Smooth muscle cell of the pulmonary artery (primary cell): ENCODE data around the gene ULBP3. TPM values are rescaled to one million over a fixed set of nuclear protein-coding genes. Genes with fewer than 3 reads are reported as not detected.

ENCODE experiments used
- total RNA-seq: library from RNA; depleted of rRNA; stranded (reverse); fragments of >200 nt; gene quantifications from 2 replicates; pipeline ENCODE4 v1.2.3, GENCODE V29; 2014

Gene ULBP3
- 5.1 and 12.5 TPM in 2 replicates for total RNA-seq

DNA sequence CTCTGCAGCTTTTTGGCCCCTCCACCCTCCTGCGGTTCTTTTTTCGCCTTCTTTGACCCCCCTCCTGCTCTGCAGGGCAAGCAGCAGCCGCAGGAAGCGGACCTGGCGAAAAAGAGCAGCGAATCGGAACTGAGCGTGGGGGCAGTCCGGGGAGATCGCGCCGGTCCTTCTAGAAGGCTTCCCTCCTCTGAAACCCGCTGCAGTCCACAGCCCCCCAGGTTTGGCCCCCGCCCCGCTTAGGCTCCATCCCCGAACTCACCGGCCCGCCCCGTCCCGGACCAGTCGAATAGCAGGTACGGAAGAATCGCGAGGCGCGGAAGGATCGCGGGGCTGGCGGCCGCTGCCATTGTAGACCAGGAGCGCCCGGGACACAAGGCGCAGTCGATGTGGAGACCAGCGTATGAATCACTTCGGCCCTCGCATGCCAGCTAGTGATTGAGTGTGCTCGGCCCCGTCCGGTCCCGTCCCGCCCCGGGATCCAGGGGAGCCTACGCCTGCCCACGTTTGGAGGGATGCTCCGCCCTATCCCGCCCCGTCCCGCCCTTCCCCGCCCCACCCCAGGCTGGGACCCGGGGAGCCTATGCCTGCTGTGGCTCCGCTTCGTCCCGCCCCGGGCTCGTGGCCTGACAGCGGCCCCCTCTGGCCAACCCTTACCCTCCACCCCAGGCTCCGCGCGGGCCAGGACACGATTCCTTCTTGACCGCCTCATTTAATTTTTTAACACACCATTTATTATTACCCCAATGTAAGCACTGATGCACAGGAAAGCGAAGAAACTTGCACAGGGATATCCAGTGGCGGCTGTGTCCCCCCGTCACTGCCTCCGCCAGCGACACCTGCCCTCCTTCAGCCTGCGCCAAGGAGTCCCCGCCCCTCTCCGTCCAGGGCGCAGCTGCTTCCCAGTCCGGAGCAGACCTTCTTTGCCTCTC, at the start of gene ULBP3:
TSS of gene ULBP3 (minus strand) at position 402 of the 929 bp plus-strand sequence. CDS start at position 347, 55 bp downstream.

DNA sequence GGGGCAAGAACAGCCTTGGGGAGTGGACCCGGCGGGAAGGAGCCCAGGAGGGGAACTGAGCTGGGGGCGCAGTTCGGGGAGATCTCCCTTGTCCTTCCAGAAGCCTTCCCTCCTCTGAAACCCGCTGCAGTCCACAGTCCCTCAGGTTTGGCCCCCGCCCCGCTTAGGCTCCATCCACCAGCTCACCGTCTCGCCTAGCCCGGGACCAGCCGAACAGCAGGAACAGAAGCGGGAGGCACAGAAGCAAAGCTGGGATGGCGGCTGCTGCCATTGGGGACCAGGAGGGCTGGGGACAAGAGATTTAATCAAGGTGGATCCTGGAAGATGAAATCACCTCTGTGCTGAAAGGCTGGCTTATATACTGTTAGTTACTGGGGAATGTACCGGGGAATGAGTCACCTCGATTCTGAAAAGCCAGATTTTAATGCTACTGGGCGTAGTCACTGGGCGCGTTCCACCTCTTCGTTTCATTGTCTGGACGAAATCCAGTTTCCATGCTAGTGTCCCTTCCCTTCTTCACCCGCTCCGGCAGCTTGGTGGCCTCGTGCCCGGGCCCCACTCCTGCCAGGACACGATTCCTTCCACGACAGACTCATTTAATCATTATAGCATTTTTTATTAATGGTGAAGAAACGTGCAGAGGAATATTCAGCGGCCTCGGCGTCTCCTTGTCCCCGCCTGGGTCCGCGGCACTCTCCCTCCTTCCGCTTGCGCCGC, 43.6 kb downstream of the ULBP3 start, which contains the start of gene RAET1L:
TSS of gene RAET1L (minus strand) at position 332 of the 717 bp plus-strand sequence. CDS start at position 271, 61 bp downstream.

Other genes starting within 250 kb of the ULBP3 start
- 66.3 and 90.1 TPM in 2 replicates for gene LRP11, start 204.8 kb downstream of the ULBP3 start, total RNA-seq
- gene RAET1E, start 171.0 kb downstream of the ULBP3 start, total RNA-seq: 0.17 and 0.26 TPM in 2 replicates
- 1.6 and 1.7 TPM in 2 replicates for gene RAET1G, start 146.0 kb downstream of the ULBP3 start, total RNA-seq
- gene ULBP2, start 127.1 kb downstream of the ULBP3 start, total RNA-seq: 4.9 and 14.9 TPM in 2 replicates
- gene ULBP1, start 105.2 kb downstream of the ULBP3 start, total RNA-seq: 0.07 and 0.17 TPM in 2 replicates
- gene RAET1L, start 43.6 kb downstream of the ULBP3 start, total RNA-seq: not detected in 2 replicates
- gene PPP1R14C, start 73.9 kb upstream of the ULBP3 start, total RNA-seq: 2.1 and 7.4 TPM in 2 replicates